ENCODE measurements around the gene RABAC1. TPM values are rescaled to one million over a fixed set of nuclear protein-coding genes. Genes with fewer than 3 reads are reported as not detected.

RABAC1 gene
- total RNA-seq, 1 donor from 2014 or later: 257 TPM

- no peak for DNase-seq (ENCODE audit: low read depth)
- Histone ChIP-seq H3K36me3 (ENCODE audit: insufficient read depth, low read length) (peaks cover 10% of the 10 kb centered on the region), H3K27me3 (ENCODE audit: insufficient read depth, low read length) (peaks cover 13% of the 10 kb centered on the region), H3K4me3 (ENCODE audit: insufficient read depth, low read depth, low read length) (no peak overlapping the region), H3K79me2 (ENCODE audit: insufficient read depth, low read length) (no peaks in the 10 kb centered on the region), H4K20me1 (ENCODE audit: insufficient read depth, low read length) (peaks cover 54% of the 10 kb centered on the region), H2AFZ (ENCODE audit: low read depth, low read length) (no peak overlapping the region), H3K4me1 (ENCODE audit: insufficient read depth, low read length) (no peaks in the 10 kb centered on the region), H3K9ac (ENCODE audit: low read length) (no peak overlapping the region), H3K27ac (ENCODE audit: low read depth, low read length) (no peak overlapping the region), H3K4me2 (ENCODE audit: low read length) (no peak overlapping the region), H3K9me3 (ENCODE audit: insufficient read depth, low read depth, low read length) (no peaks in the 10 kb centered on the region)
- Mint-ChIP-seq H3K27ac (ENCODE audit: unreplicated experiment) (no peak overlapping the region), H3K36me3 (ENCODE audit: low read depth, unreplicated experiment) (peaks cover 17% of the 10 kb centered on the region), H3K4me1 (ENCODE audit: low read depth, unreplicated experiment) (no peaks in the 10 kb centered on the region), H3K4me3 (ENCODE audit: unreplicated experiment) (no peak overlapping the region), H3K9me3 (ENCODE audit: unreplicated experiment) (peaks cover 2% of the 10 kb centered on the region), H3K27me3 (ENCODE audit: low read depth, unreplicated experiment) (peaks cover 15% of the 10 kb centered on the region)
- no peak for TF ChIP-seq EZH2 (IDR thresholded peaks at IDR 0.05; ENCODE audit: insufficient read depth, low read length)
- TF ChIP-seq CTCF (IDR thresholded peaks at IDR 0.05; ENCODE audit: insufficient read depth, low read depth, low read length): no peak
- FAIRE-seq: no peak
Measured at GRCh38 chr19:41906916-41907680, 52.0 kb downstream of the RABAC1 start.

Other genes starting within 250 kb of the RABAC1 start
- not detected in 2 replicates for gene CEACAM6, start 203.8 kb downstream of the RABAC1 start, total RNA-seq
- gene CEACAM3, start 162.7 kb downstream of the RABAC1 start, total RNA-seq: not detected in 2 replicates
- gene LYPD4, start 114.6 kb downstream of the RABAC1 start, total RNA-seq: not detected in 2 replicates
- not detected in 2 replicates for gene DMRTC2, start 114.3 kb downstream of the RABAC1 start, total RNA-seq
- gene RPS19, start 99.1 kb downstream of the RABAC1 start, total RNA-seq: 2,868 and 3,078 TPM in 2 replicates
- gene CD79A, start 82.0 kb downstream of the RABAC1 start, total RNA-seq: 0.30 and 0.41 TPM in 2 replicates
- gene ARHGEF1, start 76.1 kb downstream of the RABAC1 start, total RNA-seq: 69.8 and 73.1 TPM in 2 replicates
- gene ERFL, start 30.9 kb downstream of the RABAC1 start, total RNA-seq: 0.36 and 0.41 TPM in 2 replicates
- gene ATP1A3, start 34.9 kb upstream of the RABAC1 start, total RNA-seq: 3.4 and 3.9 TPM in 2 replicates
- gene GRIK5, start 110.9 kb upstream of the RABAC1 start, total RNA-seq: 9.2 and 12.1 TPM in 2 replicates
- gene ZNF574, start 116.8 kb upstream of the RABAC1 start, total RNA-seq: 20.0 and 20.2 TPM in 2 replicates
- gene POU2F2, start 173.1 kb upstream of the RABAC1 start, total RNA-seq: 7.7 and 8.3 TPM in 2 replicates